ENCODE data around the gene HOXC12. TPM values are rescaled to one million over a fixed set of nuclear protein-coding genes. Genes with fewer than 3 reads are reported as not detected.

Gene HOXC12
- polyA plus RNA-seq, 1 of the 3 experiments (the other 2 are of a cell fraction), result not detected

GRCh38 chr12:53985994-53986685, 31.4 kb downstream of the HOXC12 start:
- H3K9me3 ChIP-seq, result no peaks in the 10 kb centered on the region
- H3K27ac ChIP-seq (ENCODE audit: low read depth in 2 of 2, low read length in 1 of 2), result no peak overlapping the region
- H3F3A ChIP-seq (replicated peaks; ENCODE audit: insufficient read depth), result peaks cover 4% of the 10 kb centered on the region
- H3K27me3 ChIP-seq (ENCODE audit: insufficient read depth), result peaks cover 95% of the 10 kb centered on the region
- no peak overlapping the region for H3K9ac ChIP-seq
- ChIA-PET CTCF (interaction anchor here (0.8 to 12.8 kb wide), 21 partner anchors 14 to 320 kb away, joined by 3 to 194 read pairs (median 6); partner anchors contain the start of genes HOTAIR, HOXC11, HOXC5 and HOXC6), POLR2A (interaction anchor here (1.1 kb wide), 1 partner anchor 230 kb away, joined by 3 read pairs; no protein-coding TSS in a partner anchor)
- H4K20me1 ChIP-seq (ENCODE audit: insufficient read depth), result no peaks in the 10 kb centered on the region
- no peak for TF ChIP-seq RXRA (IDR thresholded peaks at IDR 0.05; ENCODE audit: borderline replicate concordance, low read depth)
- TF ChIP-seq EZH2phosphoT487 (IDR thresholded peaks at IDR 0.05; ENCODE audit: borderline replicate concordance, low read depth), result 0 out of 2 replicates have a peak, but pooled peaks have one; percentile 26
- H3K36me3 ChIP-seq (replicated peaks in 1 of 2; ENCODE audit: control insufficient read depth in 1 of 2, insufficient read depth in 2 of 2, low read length in 1 of 2), result no peaks in the 10 kb centered on the region
- no peak overlapping the region for H2AFZ ChIP-seq (ENCODE audit: low read depth)
- peak; percentile 56 for DNase-seq
- H3K4me2 ChIP-seq, result peak overlapping the region; percentile 95
- H3K4me3 ChIP-seq (ENCODE audit: low read depth in 2 of 2, low read length in 1 of 2), result peak overlapping the region; percentile 12 to 41; a peak in 2 of 4 replicates
- 23% methylated on average over 18 of the region's 50 CpGs for WGBS (ENCODE audit: low lambda C conversion rate)
- H3K9me2 ChIP-seq, result no peaks in the 10 kb centered on the region
- no peaks in the 10 kb centered on the region for H3K79me2 ChIP-seq (ENCODE audit: insufficient read depth)
- peaks cover 0 to 12% of the 10 kb centered on the region in 2 experiments; a peak in 1 of 4 replicates for H3K4me1 ChIP-seq (ENCODE audit: control insufficient read depth in 1 of 2, insufficient read depth in 2 of 2, low read depth in 1 of 2, low read length in 1 of 2)

GRCh38 chr12:53986686-53987483, 32.2 kb downstream of the HOXC12 start:
- no peaks in the 10 kb centered on the region for H3K79me2 ChIP-seq (ENCODE audit: insufficient read depth)
- H3K4me1 ChIP-seq (ENCODE audit: control insufficient read depth in 1 of 2, insufficient read depth in 2 of 2, low read depth in 1 of 2, low read length in 1 of 2), result peaks cover 0 to 12% of the 10 kb centered on the region in 2 experiments; a peak in 1 of 4 replicates

More at GRCh38 chr12:53986686-53987483, 32.2 kb downstream of the HOXC12 start:
- Histone ChIP-seq H4K20me1 (ENCODE audit: insufficient read depth) (no peaks in the 10 kb centered on the region), H2AFZ (ENCODE audit: low read depth) (no peak overlapping the region), H3F3A (replicated peaks; ENCODE audit: insufficient read depth) (peaks cover 5% of the 10 kb centered on the region), H3K4me3 (ENCODE audit: low read depth in 2 of 2, low read length in 1 of 2) (no peak overlapping the region), H3K27me3 (ENCODE audit: insufficient read depth) (peaks cover 95% of the 10 kb centered on the region), H3K9me2 (no peaks in the 10 kb centered on the region), H3K9me3 (no peaks in the 10 kb centered on the region), H3K4me2 (no peak overlapping the region), H3K27ac (ENCODE audit: low read depth in 2 of 2, low read length in 1 of 2) (no peak overlapping the region), H3K9ac (no peak overlapping the region), H3K36me3 (replicated peaks in 1 of 2; ENCODE audit: control insufficient read depth in 1 of 2, insufficient read depth in 2 of 2, low read length in 1 of 2) (no peaks in the 10 kb centered on the region)
- WGBS (ENCODE audit: low lambda C conversion rate), result 36% methylated on average over 20 of the region's 21 CpGs
- CTCF ChIA-PET, result interaction anchor here (0.7 to 12.8 kb wide), 17 partner anchors 13 to 337 kb away, joined by 3 to 194 read pairs (median 7); partner anchors contain the start of genes HOTAIR, HOXC11, HOXC5 and HOXC6
- DNase-seq, result no peak
- POLR2A ChIA-PET, result interaction anchor here (2.1 kb wide), 1 partner anchor 13 kb away, joined by 5 read pairs; the partner anchor contains the start of gene HOXC9
- TF ChIP-seq FOSL2 (IDR thresholded peaks at IDR 0.05; ENCODE audit: borderline replicate concordance, low read depth) (no peak), IRF3 (IDR thresholded peaks at IDR 0.05; ENCODE audit: low read depth, low read length) (no peak), USF1 (IDR thresholded peaks at IDR 0.05; ENCODE audit: borderline replicate concordance, low read depth) (no peak), ZBTB33 (IDR thresholded peaks at IDR 0.05; ENCODE audit: borderline replicate concordance, low read depth) (no peak), MAX (IDR thresholded peaks at IDR 0.05; ENCODE audit: low read depth) (no peak), YY1 (IDR thresholded peaks at IDR 0.05; ENCODE audit: low read depth) (no peak), TCF12 (IDR thresholded peaks at IDR 0.05) (no peak), TEAD4 (IDR thresholded peaks at IDR 0.05; ENCODE audit: borderline replicate concordance, insufficient read depth) (no peak), PBX3 (IDR thresholded peaks at IDR 0.05) (no peak), RXRA (IDR thresholded peaks at IDR 0.05; ENCODE audit: borderline replicate concordance, low read depth) (no peak), MXI1 (IDR thresholded peaks at IDR 0.05; ENCODE audit: low read depth, low read length) (no peak), RAD21 (IDR thresholded peaks at IDR 0.05; ENCODE audit: low read length) (no peak)
